Vagina (tissue), 2 donors: ENCODE measurements around the gene UBR4. TPM values are rescaled to one million over a fixed set of nuclear protein-coding genes. Genes with fewer than 3 reads are reported as not detected.

Source experiments
- DNase-seq, 2 donors: peaks; one replicate each; pipeline ENCODE4 v3.0.0-alpha.2; 2017; ENCODE audit errors: extremely low spot score in 2 of 2
- H3K27ac ChIP-seq: fragments of 200-600 bp; sonication (generic); one replicate; pipeline ENCODE4 v1.5.1; 2019
- H3K27me3 ChIP-seq: fragments of 200-600 bp; sonication (generic); one replicate; pipeline ENCODE4 v1.5.1; 2019
- H3K36me3 ChIP-seq, 2 donors: fragments of 200-600 bp; sonication (generic); one replicate each; pipeline ENCODE4 v1.5.1; 2017 to 2019
- H3K4me1 ChIP-seq: fragments of 200-600 bp; sonication (generic); one replicate; pipeline ENCODE4 v1.5.1; 2019
- H3K4me3 ChIP-seq, 2 donors: fragments of 200-600 bp; sonication (generic); 1 replicate in 1 of 2; 2 replicates in 1 of 2; pipeline ENCODE4 v1.5.1; 2016 to 2019
- H3K9me3 ChIP-seq: fragments of 200-600 bp; sonication (generic); one replicate; pipeline ENCODE4 v1.5.1; 2019
- CTCF ChIP-seq, 3 experiments: fragments of 450-650 bp in 2 of 3; fragments of 200-600 bp in 1 of 3; sonication (generic) in 1 of 3; IDR thresholded peaks; one replicate each; pipeline ENCODE4 v1.5.1; 2017 to 2019; ENCODE audit warnings: antibody characterized with exemption in 3 of 3, mild to moderate bottlenecking in 2 of 3, moderate library complexity in 2 of 3
- POLR2A ChIP-seq, 2 donors: fragments of 450-650 bp; IDR thresholded peaks; one replicate each; pipeline ENCODE4 v1.6.1; 2017; ENCODE audit warnings: antibody characterized with exemption in 2 of 2, mild to moderate bottlenecking in 2 of 2, moderate library complexity in 2 of 2
- POLR2AphosphoS5 ChIP-seq, 2 donors: sonication (generic); formaldehyde crosslinking; IDR thresholded peaks; one replicate each; pipeline ENCODE4 v1.9.0; 2017; ENCODE audit warnings: antibody characterized with exemption in 2 of 2, mild to moderate bottlenecking in 2 of 2, low read depth in 1 of 2; ENCODE audit not compliant: insufficient read depth in 1 of 2
- intact Hi-C: fragments of 100-400 bp; cut with DNase I; formaldehyde crosslinking; loops from one replicate; pipeline ENCODE4 v1.15.1; 2023
- total RNA-seq: library from RNA; depleted of rRNA; stranded (reverse); fragments of >200 nt; gene quantifications from one replicate; pipeline ENCODE4 v1.2.3, GENCODE V29; 2016

Gene UBR4
- total RNA-seq, 1 donor from 2014 or later: 157 TPM

DNA sequence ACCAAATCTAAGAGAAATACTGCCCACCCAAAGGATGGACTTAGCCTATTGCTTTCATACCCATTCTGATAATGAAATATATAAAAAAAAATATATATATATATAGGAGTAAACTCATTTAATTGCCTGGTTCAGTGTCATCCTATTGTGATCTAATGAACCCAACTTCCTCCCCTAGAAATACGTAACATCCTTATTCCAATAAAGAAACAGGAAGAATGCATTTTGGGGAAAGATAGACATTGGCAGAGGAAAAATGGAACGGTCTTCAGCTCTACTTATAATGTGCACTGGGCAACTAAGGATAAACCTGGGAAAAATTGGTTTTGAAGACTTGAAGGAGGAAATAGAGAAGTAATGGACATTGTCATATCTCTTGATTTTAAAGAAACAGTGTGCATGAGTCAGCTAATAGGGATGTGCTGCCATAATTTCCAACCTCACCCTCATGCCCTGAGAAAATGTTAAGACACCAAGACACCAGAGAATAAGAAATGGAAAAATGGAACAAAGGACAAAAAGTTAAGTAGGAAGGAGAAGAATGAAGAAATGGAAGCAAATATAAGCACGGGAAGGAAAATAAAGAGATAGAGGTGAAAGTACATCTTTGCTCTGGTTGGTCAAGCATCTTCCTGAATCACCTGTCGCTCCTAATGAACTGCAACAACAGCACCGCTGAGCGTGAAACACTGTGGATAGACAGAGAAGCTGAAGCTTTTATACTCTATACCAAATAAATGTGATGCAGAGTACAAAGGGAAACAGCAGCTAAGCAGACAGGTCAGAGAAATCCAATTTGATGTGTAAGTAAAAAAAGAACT lies 5.4 kb downstream of the UBR4 start:
- H3K27me3 ChIP-seq: no peaks in the 10 kb centered on the region
- H3K9me3 ChIP-seq: no peaks in the 10 kb centered on the region
- H3K4me1 ChIP-seq: peaks cover 77% of the 10 kb centered on the region
- peaks cover 0 to 3% of the 10 kb centered on the region in 2 donors for H3K36me3 ChIP-seq
- intact Hi-C loops: no loop called here
- no peak for DNase-seq
- no peak overlapping the region for H3K4me3 ChIP-seq
- H3K27ac ChIP-seq: no peak overlapping the region
- no peak for TF ChIP-seq POLR2AphosphoS5 (IDR thresholded peaks at IDR 0.05; ENCODE audit: insufficient read depth in 1 of 2, low read depth in 1 of 2)
- TF ChIP-seq CTCF (IDR thresholded peaks at IDR 0.05): no peak
- TF ChIP-seq POLR2A (IDR thresholded peaks at IDR 0.05): no peak

DNA sequence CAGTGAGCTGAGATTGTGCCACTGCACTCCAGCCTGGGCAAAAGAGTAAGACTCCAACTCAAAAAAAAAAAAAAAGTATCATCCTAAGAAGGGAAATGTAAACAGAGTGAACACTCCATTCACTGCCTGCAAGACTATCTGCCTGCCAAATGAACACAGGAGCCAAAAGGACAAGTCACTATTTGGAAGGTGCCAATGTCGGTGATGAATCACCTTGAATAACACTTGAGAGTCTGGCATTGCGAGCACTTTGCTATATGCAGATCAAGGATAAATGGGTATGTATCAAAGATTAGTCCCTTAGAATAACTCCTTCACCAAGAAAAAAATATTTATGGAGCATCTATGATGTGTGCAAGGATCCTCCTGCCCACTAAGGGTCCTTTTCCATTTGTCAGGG lies 6.6 kb downstream of the UBR4 start:
- no peak for DNase-seq
- Histone ChIP-seq H3K36me3 (peaks cover 0 to 14% of the 10 kb centered on the region in 2 donors), H3K27ac (no peak overlapping the region), H3K9me3 (no peaks in the 10 kb centered on the region), H3K27me3 (no peaks in the 10 kb centered on the region), H3K4me1 (peaks cover 66% of the 10 kb centered on the region), H3K4me3 (no peak overlapping the region)
- TF ChIP-seq CTCF (IDR thresholded peaks at IDR 0.05): no peak
- TF ChIP-seq POLR2A (IDR thresholded peaks at IDR 0.05): no peak
- peak in 1 of 2 donors; percentile 27 for TF ChIP-seq POLR2AphosphoS5 (IDR thresholded peaks at IDR 0.05; ENCODE audit: insufficient read depth in 1 of 2, low read depth in 1 of 2)
- intact Hi-C loops: no loop called here

- Histone ChIP-seq H3K27me3 (no peaks in the 10 kb centered on the region), H3K4me3 (no peak overlapping the region), H3K4me1 (peaks cover 55% of the 10 kb centered on the region), H3K27ac (no peak overlapping the region), H3K9me3 (no peaks in the 10 kb centered on the region), H3K36me3 (peaks cover 0 to 25% of the 10 kb centered on the region in 2 donors)
- no peak for TF ChIP-seq POLR2AphosphoS5 (IDR thresholded peaks at IDR 0.05; ENCODE audit: insufficient read depth in 1 of 2, low read depth in 1 of 2)
- no peak for TF ChIP-seq POLR2A (IDR thresholded peaks at IDR 0.05)
- TF ChIP-seq CTCF (IDR thresholded peaks at IDR 0.05): no peak
- intact Hi-C loops: no loop called here
- no peak for DNase-seq
These were observed 7.7 kb downstream of the UBR4 start for GRCh38 chr1:19202396-19202795.

DNA sequence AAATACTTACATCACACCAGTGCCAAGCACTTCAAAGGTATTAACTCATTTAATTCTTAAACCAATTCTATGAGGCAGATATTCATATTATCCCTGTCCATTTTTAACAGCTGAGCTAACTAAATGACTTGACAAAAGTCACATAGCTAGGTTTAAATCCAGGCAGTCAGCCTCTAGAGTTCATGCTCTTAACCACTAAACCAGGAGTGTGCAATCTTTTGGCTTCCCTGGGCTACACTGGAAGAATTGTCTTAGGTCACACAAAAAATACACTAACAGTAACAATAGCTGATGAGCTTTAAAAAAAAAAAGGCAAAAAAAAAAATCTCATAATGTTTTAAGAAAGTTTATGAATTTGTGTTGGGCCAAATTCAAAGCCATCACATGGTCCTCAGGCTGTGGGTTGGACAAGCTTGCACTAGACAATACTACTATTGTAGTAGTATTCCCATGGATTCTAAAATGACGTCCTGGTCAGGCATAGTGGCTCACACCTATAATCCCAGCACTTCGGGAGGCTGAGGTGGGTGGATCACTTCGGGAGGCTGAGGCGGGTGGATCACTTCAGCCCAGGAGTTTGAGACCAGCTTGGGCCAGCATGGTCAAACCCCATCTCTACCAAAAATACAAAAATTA lies 10.0 kb downstream of the UBR4 start:
- no peaks in the 10 kb centered on the region for H3K27me3 ChIP-seq
- peaks cover 33% of the 10 kb centered on the region for H3K4me1 ChIP-seq
- intact Hi-C loops: no loop called here
- H3K36me3 ChIP-seq: peaks cover 0 to 40% of the 10 kb centered on the region in 2 donors
- H3K9me3 ChIP-seq: no peaks in the 10 kb centered on the region
- H3K27ac ChIP-seq: no peak overlapping the region
- H3K4me3 ChIP-seq: no peak overlapping the region
- DNase-seq: no peak
- no peak for TF ChIP-seq CTCF (IDR thresholded peaks at IDR 0.05)
- TF ChIP-seq POLR2AphosphoS5 (IDR thresholded peaks at IDR 0.05; ENCODE audit: insufficient read depth in 1 of 2, low read depth in 1 of 2): no peak
- no peak for TF ChIP-seq POLR2A (IDR thresholded peaks at IDR 0.05)
